Measurements from ENCODE around the gene IL1R1.

IL1R1 gene

DNA sequence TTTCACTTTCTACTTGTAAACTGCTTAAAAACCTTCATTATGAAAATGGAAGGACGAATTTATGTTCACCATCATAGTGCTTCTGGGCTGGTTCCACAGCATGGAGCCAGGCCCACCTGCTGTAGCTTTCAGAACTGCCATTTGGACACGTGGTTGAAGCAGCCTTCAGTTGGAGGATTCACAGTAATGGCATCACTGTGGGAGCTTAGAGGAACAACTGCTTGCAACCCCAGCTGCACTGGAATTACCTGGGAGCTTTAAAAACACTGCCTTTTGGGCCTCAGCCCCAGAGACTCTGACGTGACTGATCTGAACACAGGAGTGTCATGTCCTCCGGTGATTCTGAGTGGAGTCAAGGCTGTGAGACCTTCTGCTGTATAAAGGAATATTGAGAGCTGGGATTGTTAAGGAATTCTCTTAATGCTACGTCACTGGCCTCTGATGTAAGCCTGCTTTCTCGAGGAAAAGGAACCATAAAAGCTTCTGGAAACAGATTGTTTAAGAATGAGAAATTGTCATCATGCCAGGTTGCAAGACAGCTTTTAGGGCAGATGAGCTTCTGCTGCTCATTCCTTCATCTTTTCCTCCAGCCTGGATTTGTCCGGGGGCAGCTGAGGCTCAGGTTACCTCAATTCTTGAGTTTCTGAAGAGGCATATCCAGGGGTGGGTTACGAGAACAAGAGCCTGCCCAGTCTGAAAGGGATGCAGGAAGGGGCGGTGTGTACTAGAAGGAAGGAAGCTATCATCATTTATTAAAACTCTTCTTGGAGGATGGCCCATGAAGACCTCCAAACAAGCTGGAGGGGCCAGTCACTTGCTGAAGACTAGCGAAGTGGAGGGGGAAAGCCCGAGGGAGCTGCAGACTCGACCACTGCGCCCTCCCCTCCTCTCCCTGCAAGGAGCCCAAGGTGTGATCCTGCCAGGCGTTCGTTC, 1.3 kb upstream of the IL1R1 start:
- no peak for DNase-seq

- no peak for DNase-seq
Measured at GRCh38 chr2:102142829-102143449, 393 bp downstream of the IL1R1 start.

DNA sequence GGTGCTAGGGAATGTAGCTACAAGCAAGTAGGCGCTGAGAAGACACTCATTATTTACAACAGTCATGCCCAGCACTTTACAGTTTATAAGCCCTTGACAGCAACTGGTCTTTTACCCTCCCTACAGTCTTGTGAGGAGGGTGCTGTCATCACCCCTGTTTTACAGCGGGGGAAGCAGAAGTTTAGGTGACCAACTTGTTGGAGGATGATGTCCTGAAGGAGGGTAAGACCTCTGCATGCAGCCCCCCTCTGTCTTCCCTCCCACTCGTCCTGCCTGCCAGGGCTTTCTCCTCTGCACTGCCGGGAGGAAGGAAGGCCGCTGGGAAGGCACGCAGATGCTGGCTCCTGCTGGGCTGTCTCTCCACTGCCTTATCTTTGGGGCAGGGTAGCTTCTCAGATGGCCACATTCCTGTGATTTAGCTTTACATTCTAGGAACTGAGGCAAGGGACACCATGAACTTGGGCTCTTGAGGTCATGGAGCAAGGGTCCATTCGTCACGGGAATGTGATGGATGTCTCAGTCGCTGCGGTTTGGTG, 972 bp downstream of the IL1R1 start:
- DNase-seq = no peak

GRCh38 chr2:102144128-102144527, 1.6 kb downstream of the IL1R1 start:
- DNase-seq = no peak

GRCh38 chr2:102145107-102145506, 2.6 kb downstream of the IL1R1 start:
- DNase-seq = no peak

DNA sequence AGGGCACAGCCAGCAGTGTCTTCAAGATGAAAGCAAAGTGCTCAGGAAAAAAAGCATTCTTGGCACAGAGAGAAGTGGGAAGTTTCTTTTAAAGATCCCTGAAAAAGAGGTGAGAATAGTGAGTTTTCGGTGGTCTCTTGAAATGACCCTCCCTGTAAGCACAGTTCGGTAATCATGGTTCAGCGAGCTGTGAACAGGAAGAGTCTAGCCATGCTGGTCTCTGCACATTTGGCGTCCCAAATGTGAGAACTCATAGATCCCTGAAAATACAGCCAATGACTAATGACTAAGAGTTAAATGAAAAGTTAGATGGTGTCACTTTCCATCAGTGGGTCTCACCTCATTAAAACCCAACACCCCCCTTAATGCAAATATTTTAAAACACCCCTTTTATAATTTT, 3.4 kb downstream of the IL1R1 start:
- DNase-seq = no peak

DNA sequence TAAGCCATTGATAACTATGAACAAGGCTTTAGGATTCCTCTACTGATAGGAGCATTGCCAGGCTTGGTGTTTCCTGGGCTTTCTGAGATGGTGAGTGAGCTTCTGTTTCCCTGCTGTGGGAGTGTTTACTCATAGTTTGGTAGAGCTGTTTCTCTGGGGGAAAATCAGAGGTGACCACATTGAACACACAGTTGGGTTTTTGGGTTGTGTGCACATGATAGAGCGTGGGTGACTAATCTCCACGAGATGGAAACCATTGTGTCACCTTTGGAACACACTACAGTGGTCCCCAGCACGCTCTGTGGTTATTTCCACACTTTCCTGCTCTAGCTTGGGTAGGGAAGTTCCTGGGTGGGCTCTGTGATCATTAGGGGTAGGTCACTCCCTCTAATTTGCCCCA, 5.4 kb downstream of the IL1R1 start:
- no peak for DNase-seq

DNA sequence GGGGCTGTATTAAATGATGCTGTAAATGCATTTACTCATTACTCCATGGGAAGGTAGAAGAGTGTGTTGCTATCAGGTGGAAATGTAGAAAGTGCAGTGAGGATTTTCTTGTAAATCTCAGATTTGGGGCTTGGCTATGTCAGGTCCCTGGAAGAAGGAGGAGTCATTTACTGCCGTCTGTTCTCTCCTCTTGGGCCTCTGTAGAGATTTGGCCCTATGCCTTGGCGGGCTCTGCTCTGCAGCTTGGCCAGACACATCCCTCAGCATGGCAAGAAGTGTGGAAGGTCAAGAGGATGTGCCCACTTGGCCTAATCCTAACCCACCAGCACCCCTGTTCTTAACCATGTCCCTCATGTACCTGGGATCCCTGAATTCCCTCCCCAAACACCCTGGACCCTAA, 6.7 kb downstream of the IL1R1 start:
- no peak for DNase-seq

- DNase-seq = no peak
Measured at GRCh38 chr2:102149644-102150455, 7.3 kb downstream of the IL1R1 start.

DNA sequence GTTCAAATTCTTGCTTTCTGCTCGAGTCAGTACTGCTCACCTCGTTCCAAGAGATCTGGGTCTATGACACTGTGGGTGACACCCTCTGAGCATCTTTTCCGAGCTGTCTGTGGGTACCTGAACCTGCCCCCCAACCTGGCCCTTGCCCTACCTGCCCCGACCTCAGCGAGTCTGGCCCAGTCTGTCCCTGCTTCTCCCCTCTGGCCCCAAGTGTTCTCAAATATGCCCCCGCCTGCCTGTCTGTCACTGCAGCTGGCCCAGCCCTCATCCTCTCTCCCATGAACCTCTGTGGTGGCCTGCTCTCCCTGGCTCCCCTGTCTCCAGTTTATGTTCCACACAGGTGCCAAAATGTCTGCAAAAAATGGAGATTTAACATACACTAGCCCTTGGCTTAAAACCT, 11.8 kb downstream of the IL1R1 start:
- no peak for DNase-seq

DNA sequence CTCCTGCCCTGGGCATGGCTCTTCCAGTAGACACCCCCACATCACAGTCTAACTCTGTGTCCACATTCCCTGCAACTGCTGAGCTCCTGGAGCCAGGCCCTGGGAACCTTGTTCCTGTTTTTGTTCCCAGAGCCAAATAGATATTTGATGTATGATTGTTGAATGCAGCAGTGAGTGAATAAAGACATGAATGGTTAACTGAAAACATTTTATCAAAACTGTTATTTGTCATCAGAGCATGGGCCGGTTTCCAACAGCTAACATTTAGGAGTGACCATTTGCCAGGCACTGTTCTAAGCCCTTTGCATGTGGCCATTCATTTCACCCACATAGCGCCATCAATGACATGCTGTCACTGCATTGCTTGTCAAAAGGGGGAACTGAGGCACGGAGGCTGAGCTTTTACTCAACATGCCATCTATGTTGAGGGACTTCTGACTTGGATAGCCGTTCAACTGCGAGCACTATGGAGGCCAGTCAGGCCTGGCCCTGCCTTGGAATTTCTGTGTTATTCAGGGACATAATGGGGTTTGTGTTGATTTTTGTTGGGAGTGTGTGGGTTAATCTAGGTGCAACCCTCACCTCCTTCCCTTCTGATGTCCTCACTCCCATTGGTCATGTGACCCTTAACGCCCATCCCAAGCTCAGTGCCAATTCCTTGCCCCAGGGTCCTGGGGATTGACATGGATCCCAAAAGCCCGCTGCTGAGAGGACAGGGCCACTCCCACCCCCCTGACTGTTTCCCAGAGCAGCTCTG, 12.6 kb downstream of the IL1R1 start:
- no peak for DNase-seq

GRCh38 chr2:102155703-102156515, 13.4 kb downstream of the IL1R1 start:
- no peak for DNase-seq

DNA sequence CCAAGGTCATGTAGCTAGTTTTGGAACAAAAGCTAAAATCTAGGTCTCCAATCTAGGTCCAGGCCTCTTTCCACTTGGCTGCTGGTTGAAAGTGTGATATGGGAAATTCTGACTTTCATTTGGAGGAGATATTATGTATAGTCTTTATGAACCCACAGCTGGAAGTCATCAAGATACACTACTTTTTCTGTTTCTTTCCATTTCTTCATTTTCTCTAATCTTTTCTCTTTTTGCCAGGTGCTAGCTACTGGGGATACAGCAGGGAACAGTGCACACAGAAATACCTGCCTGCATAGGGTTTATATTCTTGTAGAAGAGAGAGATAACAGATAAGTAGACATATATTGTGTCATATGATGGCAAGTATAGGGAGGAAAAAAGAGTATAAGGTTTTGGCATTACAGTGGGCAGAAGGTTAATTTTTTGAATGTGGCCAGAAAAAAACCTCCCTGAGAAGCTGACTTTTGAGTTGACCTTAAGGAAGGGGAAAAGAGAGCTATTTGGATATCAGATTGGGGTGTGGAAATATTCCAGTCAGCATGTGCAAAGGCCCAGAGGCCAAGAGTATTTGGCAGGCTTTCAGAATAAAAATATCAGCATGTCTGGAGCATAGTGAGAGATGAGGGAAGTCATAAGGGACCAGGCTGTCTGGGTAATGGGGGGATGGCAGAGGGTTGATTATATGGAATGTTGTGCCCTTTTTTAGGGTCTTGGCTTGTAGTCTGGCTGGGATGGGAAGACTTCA, 15.6 kb downstream of the IL1R1 start:
- no peak for DNase-seq

DNA sequence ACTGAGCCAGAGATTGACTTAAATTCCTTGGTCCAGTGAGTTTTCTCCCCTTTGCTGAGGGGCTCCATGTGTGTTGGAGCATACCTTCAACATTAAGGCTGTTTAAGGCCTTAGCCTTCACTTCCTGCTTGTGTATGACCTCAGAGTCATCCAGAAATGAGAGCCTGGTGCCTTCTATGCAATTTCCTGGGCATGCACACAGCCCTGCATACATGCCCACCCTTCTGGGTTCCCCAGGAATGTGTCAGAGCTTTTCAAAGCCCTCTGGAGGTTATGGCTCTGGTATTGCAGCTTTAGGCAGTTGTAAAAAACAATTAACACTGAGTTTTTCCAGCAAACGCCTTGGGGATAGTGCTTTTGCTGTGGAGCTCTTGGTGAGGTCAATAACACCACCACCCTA, 16.7 kb downstream of the IL1R1 start:
- no peak for DNase-seq

GRCh38 chr2:102166189-102166845, 23.8 kb downstream of the IL1R1 start:
- DNase-seq = no peak

DNA sequence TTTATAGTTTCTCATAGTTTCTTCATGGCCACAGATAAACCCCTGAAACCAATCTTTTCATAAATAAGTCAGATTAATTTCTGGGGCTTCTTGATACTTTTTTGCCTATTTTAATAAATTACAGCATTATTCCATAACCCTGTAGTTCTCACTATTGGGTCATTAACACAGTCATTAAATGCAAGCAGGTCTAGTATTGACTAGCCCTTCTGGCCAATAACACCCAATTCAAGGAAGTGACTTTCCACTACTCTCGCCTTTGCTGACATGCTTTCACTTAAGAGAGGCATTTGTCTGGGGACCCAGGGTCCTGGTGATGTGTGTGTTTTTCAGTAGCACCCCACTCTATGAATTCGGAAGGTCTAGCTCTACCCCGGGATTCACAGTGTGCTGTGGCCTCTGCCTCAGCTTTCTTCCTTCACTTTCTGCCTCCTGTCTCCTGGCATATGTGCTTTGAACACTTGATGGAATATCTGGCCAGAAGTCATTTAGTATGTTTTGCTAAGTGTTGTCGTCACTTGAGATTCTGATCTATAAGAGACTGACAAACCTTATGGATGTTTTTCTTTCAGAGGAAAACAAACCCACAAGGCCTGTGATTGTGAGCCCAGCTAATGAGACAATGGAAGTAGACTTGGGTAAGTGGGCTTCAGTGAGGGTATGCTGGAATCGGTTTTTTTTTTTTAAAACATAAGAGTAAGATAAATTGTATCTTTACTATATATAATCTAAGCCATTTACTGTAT, 25.7 kb downstream of the IL1R1 start:
- no peak for DNase-seq

DNA sequence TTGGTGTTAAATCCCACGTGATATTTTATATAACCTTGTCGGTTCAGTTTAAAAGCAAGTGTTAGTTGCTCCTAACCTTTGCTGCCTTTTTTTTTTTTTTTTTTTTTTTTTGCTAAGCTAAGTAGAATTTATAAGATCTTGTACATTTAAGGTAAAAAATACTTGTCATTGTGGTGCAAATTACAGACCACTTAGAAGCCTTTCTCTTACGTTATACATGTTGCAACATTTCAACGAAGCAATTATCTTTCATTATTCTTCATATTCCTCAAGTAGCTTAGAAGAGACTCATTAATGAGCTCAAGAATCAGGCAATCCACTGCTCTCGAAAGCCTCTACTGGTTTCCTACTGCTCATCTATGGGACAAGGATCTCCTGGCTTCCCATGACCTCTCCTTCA, 29.4 kb downstream of the IL1R1 start:
- no peak for DNase-seq

DNA sequence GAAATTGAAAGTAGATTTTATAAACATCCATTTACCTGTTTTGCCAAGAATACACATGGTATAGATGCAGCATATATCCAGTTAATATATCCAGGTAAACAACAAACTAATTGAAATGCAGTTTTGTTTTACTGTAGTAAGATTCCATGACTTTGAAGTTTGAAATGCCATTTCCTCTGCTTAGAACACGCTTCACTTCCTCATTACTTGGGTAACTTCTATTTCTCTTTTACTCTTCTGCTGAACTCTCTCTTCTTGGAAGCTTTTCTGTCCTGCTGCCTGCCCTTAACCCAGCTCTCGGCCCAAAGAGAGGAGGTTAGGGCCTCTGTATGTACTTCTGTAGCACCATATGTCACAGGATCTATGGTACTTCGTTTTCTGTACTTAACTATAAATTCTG, 30.2 kb downstream of the IL1R1 start:
- no peak for DNase-seq

- no peak for DNase-seq
Measured at GRCh38 chr2:102176172-102176571, 33.6 kb downstream of the IL1R1 start.
